B cell (primary cell): ENCODE results near the gene H1-8. TPM values are rescaled to one million over a fixed set of nuclear protein-coding genes. Genes with fewer than 3 reads are reported as not detected.

Experiments used
- ATAC-seq: fragments of 200-7000 bp; cut with Tn5 transposase; one replicate; pipeline ENCODE4 v1.10.0; 2021; ENCODE audit warnings: low read depth, mild to moderate bottlenecking, moderate number of reproducible peaks, moderate library complexity
- CTCF ChIA-PET: fragments of 350-600 bp; sonication (Branson Sonifier 250); formaldehyde crosslinking; loops from one replicate; lab custom pipeline; 2021; ENCODE audit warnings: antibody characterized with exemption, inconsistent platforms; lab: Charles Lee
- POLR2A ChIA-PET: fragments of 350-600 bp; sonication (Branson Sonifier 250); formaldehyde crosslinking; loops from one replicate; lab custom pipeline; 2021; ENCODE audit warnings: antibody characterized with exemption; lab: Charles Lee
- DNase-seq: peaks from one replicate; pipeline ENCODE4 v3.0.0; 2013
- H2AFZ ChIP-seq: 2 replicates; pipeline ENCODE4 v1.6.1; 2012; ENCODE audit warnings: mild to moderate bottlenecking, low read depth, low read length; ENCODE audit not compliant: insufficient read depth, poor library complexity, severe bottlenecking
- H3K27ac ChIP-seq, 2 donors: 1 replicate in 1 of 2; 2 replicates in 1 of 2; pipeline ENCODE4 v1.5.1; 2012 to 2013; ENCODE audit warnings: low read length in 2 of 2, mild to moderate bottlenecking in 2 of 2, moderate library complexity in 1 of 2
- H3K27me3 ChIP-seq, 4 experiments: fragments of 200-600 bp in 1 of 4; sonication (generic) in 1 of 4; replicated peaks in 1 of 4; 1 replicate in 2 of 4; 2 replicates in 2 of 4; pipeline versions ENCODE4 v1.6.1 to v1.7.0; 2013 to 2016; ENCODE audit warnings: low read length in 3 of 4, mild to moderate bottlenecking in 2 of 4, mixed read lengths in 1 of 4, moderate library complexity in 1 of 4; ENCODE audit not compliant: insufficient read depth in 4 of 4, control insufficient read depth in 3 of 4; ENCODE audit errors: control extremely low read depth in 1 of 4
- H3K36me3 ChIP-seq, 2 experiments: replicated peaks in 1 of 2; 1 replicate in 1 of 2; 2 replicates in 1 of 2; pipeline versions ENCODE4 v1.6.1 to v1.7.1; 2013; ENCODE audit warnings: low read length in 1 of 2; ENCODE audit not compliant: insufficient read depth in 2 of 2, control insufficient read depth in 1 of 2; ENCODE audit errors: control extremely low read depth in 1 of 2, extremely low read depth in 1 of 2
- H3K4me1 ChIP-seq, 2 donors: fragments of 200-600 bp in 1 of 2; sonication (generic) in 1 of 2; 1 replicate in 1 of 2; 2 replicates in 1 of 2; pipeline versions ENCODE4 v1.5.1 to v1.6.1; 2013 to 2017; ENCODE audit warnings: low read length in 2 of 2; ENCODE audit not compliant: control insufficient read depth in 2 of 2, insufficient read depth in 2 of 2
- H3K4me2 ChIP-seq: replicated peaks from 2 replicates; pipeline ENCODE3; 2012; ENCODE audit warnings: mild to moderate bottlenecking, low read depth, low read length; ENCODE audit not compliant: poor library complexity, severe bottlenecking
- H3K4me3 ChIP-seq, 5 experiments: fragments of 200-600 bp in 1 of 5; sonication (generic) in 1 of 5; 1 replicate in 3 of 5; 2 replicates in 2 of 5; pipeline versions ENCODE4 v1.5.1 to v1.7.0; 2011 to 2016; ENCODE audit warnings: low read length in 4 of 5, mild to moderate bottlenecking in 4 of 5, low read depth in 2 of 5, control low read depth in 1 of 5, moderate library complexity in 1 of 5; ENCODE audit not compliant: insufficient read depth in 1 of 5; ENCODE audit errors: control extremely low read depth in 1 of 5, extremely low read depth in 1 of 5
- H3K79me2 ChIP-seq: fragments of 200-600 bp; sonication (generic); one replicate; pipeline ENCODE4 v1.6.0; 2016; ENCODE audit warnings: low read length; ENCODE audit not compliant: control insufficient read depth, insufficient read depth
- H3K9ac ChIP-seq: fragments of 200-600 bp; sonication (generic); 2 replicates; pipeline ENCODE4 v1.6.1; 2017; ENCODE audit warnings: mild to moderate bottlenecking, low read length, moderate library complexity
- H3K9me3 ChIP-seq, 3 donors: one replicate each; pipeline versions ENCODE4 v1.6.1 to v1.7.1; 2013; ENCODE audit warnings: low read length in 2 of 3; ENCODE audit not compliant: control insufficient read depth in 2 of 3, insufficient read depth in 1 of 3; ENCODE audit errors: control extremely low read depth in 1 of 3
- H4K20me1 ChIP-seq: 2 replicates; pipeline ENCODE4 v1.6.0; 2012; ENCODE audit warnings: mild to moderate bottlenecking, low read length; ENCODE audit not compliant: insufficient read depth, control insufficient read depth, poor library complexity, severe bottlenecking
- H3K27ac Mint-ChIP-seq: one replicate; pipeline ENCODE4 v1.8.0; 2021; ENCODE audit warnings: mixed read lengths
- H3K27me3 Mint-ChIP-seq: one replicate; pipeline ENCODE4 v1.8.0; 2021; ENCODE audit warnings: mixed read lengths
- H3K4me1 Mint-ChIP-seq: one replicate; pipeline ENCODE4 v1.8.0; 2021; ENCODE audit warnings: mixed read lengths
- H3K4me3 Mint-ChIP-seq: one replicate; pipeline ENCODE4 v1.8.0; 2021; ENCODE audit warnings: mixed read lengths
- H3K9me3 Mint-ChIP-seq: one replicate; pipeline ENCODE4 v1.8.0; 2022; ENCODE audit warnings: mixed read lengths; ENCODE audit not compliant: insufficient read depth
- CTCF ChIP-seq: fragments of 200-600 bp; IDR thresholded peaks from one replicate; pipeline ENCODE4 v1.8.0; 2022; ENCODE audit warnings: antibody characterized with exemption, mild to moderate bottlenecking
- EZH2 ChIP-seq: IDR thresholded peaks from 2 replicates; pipeline ENCODE4 v1.6.1; 2012; ENCODE audit warnings: borderline replicate concordance, low read depth, mild to moderate bottlenecking, moderate library complexity, low read length; ENCODE audit not compliant: insufficient read depth, poor library complexity, severe bottlenecking
- WGBS: methylation state at CpG from one replicate; pipeline ENCODE4 v1.1.5; 2013; ENCODE audit warnings: missing lambda C conversion rate; ENCODE audit not compliant: insufficient coverage; 5-methylcytosine and 5-hydroxymethylcytosine counted together
- intact Hi-C: fragments of 100-400 bp; cut with micrococcal nuclease; formaldehyde crosslinking; loops from one replicate; pipeline ENCODE4 v1.10.0; 2022
- polyA plus RNA-seq: library from polyadenylated mRNA; depleted of rRNA; stranded (reverse); fragments of >200 nt; gene quantifications from 2 replicates; pipeline ENCODE4 v1.2.3, GENCODE V29; 2012
- total RNA-seq, 2 donors: library from RNA; stranded (reverse); fragments of 120-200 nt in 1 of 2; gene quantifications; 1 replicate in 1 of 2; 2 replicates in 1 of 2; pipeline versions ENCODE4 v1.2.3 to v1.2.4, GENCODE V29; 2013 to 2022

Gene H1-8
- total and polyA plus RNA-seq, 2 donors (not counting 1 experiment from before 2014, with no cell fraction given): not detected

GRCh38 chr3:129572603-129573002 is 29.6 kb downstream of the H1-8 start:
- intact Hi-C loops: no loop called here
- no peak overlapping the region for H2AFZ ChIP-seq
- DNase-seq: no peak
- H3K27ac ChIP-seq: no peak overlapping the region
- no peak for ATAC-seq
- no peaks in the 10 kb centered on the region for H3K36me3 ChIP-seq
- POLR2A ChIA-PET: no interaction called here
- peaks cover 35 to 39% of the 10 kb centered on the region in 2 donors for H3K4me1 ChIP-seq
- no peaks in the 10 kb centered on the region for H3K9me3 ChIP-seq
- H3K4me1 Mint-ChIP-seq: peaks cover 49% of the 10 kb centered on the region
- H3K4me2 ChIP-seq: no peak overlapping the region
- CTCF ChIA-PET: no interaction called here
- H3K27me3 Mint-ChIP-seq: no peaks in the 10 kb centered on the region
- no peaks in the 10 kb centered on the region for H3K79me2 ChIP-seq
- no peak overlapping the region for H3K4me3 ChIP-seq
- H3K27ac Mint-ChIP-seq: peak overlapping the region; percentile 56
- H3K9ac ChIP-seq: no peak overlapping the region
- TF ChIP-seq EZH2 (no peak), CTCF (no peak)
- H3K27me3 ChIP-seq: no peaks in the 10 kb centered on the region
- no peak overlapping the region for H3K4me3 Mint-ChIP-seq
- H4K20me1 ChIP-seq: no peaks in the 10 kb centered on the region
- no peaks in the 10 kb centered on the region for H3K9me3 Mint-ChIP-seq
- WGBS: 99% methylated on average over 16 of the region's 18 CpGs

GRCh38 chr3:129573493-129573892 is 30.5 kb downstream of the H1-8 start:
- Histone ChIP-seq H2AFZ (no peak overlapping the region), H3K4me1 (peaks cover 44 to 48% of the 10 kb centered on the region in 2 donors), H3K9ac (no peak overlapping the region), H4K20me1 (no peaks in the 10 kb centered on the region), H3K4me3 (no peak overlapping the region), H3K9me3 (no peaks in the 10 kb centered on the region), H3K36me3 (no peaks in the 10 kb centered on the region), H3K27me3 (no peaks in the 10 kb centered on the region), H3K79me2 (no peaks in the 10 kb centered on the region), H3K27ac (no peak overlapping the region), H3K4me2 (no peak overlapping the region)
- peaks cover 58% of the 10 kb centered on the region for H3K4me1 Mint-ChIP-seq
- H3K27ac Mint-ChIP-seq: peak overlapping the region; percentile 56
- CTCF ChIA-PET: no interaction called here
- no peak overlapping the region for H3K4me3 Mint-ChIP-seq
- no peak for TF ChIP-seq CTCF
- no peak for TF ChIP-seq EZH2
- POLR2A ChIA-PET: no interaction called here
- WGBS: 97% methylated on average over 13 of the region's 14 CpGs
- no peaks in the 10 kb centered on the region for H3K9me3 Mint-ChIP-seq
- no peaks in the 10 kb centered on the region for H3K27me3 Mint-ChIP-seq
- no peak for ATAC-seq
- DNase-seq: no peak
- intact Hi-C loops: no loop called here
